GM12801 (cell line): ENCODE measurements around the gene RSPRY1.

Source experiments
- TF ChIP-seq, protein P1 (sequence below): IDR thresholded peaks from one replicate; pipeline ENCODE4 v1.5.1; 2011; ENCODE audit warnings: control low read depth; ENCODE audit not compliant: insufficient read length; ENCODE audit errors: extremely low read depth

RSPRY1 gene

DNA sequence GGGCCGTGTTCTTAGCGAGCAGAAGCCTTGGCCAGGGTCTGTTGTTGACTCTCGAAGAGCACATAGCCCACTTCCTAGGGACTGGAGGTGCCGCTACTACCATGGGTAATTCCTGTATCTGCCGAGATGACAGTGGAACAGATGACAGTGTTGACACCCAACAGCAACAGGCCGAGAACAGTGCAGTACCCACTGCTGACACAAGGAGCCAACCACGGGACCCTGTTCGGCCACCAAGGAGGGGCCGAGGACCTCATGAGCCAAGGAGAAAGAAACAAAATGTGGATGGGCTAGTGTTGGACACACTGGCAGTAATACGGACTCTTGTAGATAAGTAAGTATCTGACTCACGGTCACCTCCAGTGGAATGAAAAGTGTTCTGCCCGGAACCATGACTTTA is 18.5 kb downstream of the RSPRY1 start:
- TF ChIP-seq, protein P1, sequence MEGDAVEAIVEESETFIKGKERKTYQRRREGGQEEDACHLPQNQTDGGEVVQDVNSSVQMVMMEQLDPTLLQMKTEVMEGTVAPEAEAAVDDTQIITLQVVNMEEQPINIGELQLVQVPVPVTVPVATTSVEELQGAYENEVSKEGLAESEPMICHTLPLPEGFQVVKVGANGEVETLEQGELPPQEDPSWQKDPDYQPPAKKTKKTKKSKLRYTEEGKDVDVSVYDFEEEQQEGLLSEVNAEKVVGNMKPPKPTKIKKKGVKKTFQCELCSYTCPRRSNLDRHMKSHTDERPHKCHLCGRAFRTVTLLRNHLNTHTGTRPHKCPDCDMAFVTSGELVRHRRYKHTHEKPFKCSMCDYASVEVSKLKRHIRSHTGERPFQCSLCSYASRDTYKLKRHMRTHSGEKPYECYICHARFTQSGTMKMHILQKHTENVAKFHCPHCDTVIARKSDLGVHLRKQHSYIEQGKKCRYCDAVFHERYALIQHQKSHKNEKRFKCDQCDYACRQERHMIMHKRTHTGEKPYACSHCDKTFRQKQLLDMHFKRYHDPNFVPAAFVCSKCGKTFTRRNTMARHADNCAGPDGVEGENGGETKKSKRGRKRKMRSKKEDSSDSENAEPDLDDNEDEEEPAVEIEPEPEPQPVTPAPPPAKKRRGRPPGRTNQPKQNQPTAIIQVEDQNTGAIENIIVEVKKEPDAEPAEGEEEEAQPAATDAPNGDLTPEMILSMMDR: no peak

DNA sequence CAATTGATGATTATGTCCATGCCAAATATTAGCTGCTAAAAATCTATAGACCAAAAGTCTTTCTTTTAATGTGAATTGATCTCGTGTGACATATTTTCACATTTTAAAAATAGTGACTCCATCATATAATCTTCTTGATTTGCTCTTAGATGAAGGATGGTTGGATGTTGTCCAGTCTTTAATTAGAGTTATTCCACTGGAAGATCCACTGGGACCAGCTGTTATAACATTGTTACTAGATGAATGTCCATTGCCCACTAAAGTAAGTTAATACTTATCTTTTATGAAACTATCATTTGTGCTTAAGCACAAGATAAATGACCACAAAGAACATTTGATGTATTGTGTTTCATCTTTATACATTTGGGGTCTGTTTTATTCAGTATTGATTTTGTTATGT is 22.8 kb downstream of the RSPRY1 start:
- TF ChIP-seq, protein P1: no peak

DNA sequence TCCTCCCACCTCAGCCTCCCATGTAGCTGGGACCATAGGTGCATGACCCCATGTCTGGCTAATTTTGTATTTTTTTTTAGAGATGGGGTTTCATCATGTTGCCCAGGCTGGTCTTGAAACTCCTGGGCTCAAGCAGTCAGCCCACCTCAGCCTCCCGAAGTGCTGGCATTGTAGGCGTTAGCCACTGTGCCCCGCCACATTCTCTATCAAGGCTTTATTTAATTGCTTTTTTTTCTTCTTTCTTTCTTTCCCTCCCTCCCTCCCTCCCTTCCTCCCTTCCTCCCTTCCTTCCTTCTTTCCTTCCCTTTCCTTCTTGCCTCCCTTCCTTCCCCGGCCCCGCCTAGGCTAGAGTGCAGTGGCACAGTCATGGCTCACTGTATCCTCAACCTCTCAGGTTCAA is 23.7 kb downstream of the RSPRY1 start:
- TF ChIP-seq, protein P1: no peak

DNA sequence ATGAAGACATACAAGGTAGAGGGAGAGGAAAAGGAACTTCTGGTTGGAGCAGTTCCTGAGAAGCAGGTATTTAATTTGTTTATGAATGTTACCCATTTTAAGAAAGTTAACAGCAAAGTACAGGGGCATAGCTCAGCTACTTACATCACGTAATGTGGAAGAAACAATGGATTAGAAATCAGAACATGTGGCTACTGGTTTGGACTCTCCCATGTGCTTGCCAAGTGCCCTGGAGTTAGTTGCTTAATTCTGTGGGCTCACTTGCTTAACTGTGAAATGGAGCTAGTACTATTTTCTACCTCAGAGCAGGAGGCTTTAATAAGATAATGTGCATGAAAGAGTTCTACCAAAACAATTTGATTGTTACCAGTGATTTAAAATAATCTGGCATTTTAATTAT is 27.3 kb downstream of the RSPRY1 start:
- TF ChIP-seq, protein P1: no peak

DNA sequence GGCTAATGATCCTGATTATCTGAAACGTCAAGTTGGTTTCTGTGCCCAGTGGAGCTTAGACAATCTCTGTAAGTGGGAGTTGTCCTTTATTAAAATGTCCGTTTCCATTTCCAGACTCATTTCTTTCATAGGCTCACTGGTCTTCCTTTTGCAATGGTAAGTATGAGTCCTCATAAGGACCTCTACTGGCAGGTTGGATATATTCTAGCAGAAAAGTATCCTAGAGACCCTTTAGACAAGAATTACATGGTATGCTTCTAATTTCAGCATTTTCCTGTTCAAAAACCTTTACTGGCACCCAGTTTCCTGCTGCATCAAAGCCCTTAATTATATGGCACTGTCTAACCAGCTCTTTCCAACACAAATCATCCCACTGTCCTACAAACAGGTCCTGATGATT is 30.8 kb downstream of the RSPRY1 start:
- TF ChIP-seq, protein P1: no peak

DNA sequence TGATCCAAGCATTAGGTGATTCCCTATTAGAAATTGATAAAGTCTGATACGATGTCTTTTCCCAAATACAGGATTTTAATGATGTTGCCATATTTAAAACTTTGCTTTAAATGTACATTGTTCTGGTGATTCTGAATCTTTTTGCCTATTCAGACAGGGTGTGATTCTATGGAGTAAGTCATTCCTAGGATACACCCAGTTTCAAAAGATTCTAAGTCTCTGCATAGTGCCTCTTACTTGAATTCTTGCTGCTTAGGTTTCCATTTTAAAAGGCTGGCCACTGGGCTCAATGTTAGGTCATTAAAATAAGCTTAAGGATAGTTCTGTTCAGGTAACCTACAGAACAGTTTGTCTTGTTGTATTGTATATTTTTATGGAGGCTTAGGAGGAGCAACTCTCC is 36.9 kb downstream of the RSPRY1 start:
- TF ChIP-seq, protein P1: no peak

DNA sequence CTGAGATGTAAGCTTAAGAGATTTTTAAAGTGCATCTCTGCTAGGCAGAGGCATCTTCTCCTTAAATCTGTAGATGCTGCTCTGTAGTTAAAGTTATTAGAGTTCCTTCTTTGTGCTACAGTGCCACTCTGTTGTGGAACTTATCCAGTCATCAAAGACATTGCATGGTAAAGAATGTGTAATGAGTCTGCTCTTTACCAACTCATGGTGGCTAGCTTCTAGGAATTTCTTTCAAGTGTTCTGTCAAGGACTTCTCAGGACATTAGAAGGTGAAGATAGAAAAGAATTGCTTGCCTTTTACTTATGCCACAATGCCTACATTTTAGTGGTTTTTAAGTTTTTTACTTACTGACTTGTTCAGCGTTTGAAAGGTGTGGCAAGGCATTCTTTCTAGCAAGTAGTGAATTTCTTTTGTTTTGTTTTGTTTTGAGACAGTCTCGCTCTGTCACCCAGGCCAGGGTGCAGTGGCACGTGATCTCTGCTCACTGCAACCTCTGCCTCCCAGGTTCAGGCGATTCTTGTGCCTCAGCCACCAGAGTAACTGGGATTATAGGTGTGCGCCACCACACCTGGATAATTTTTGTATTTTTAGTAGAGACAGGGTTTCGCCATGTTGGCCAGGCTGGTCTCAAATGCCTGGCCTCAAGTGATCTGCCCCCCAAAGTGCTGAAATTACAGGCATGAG is 38.7 kb downstream of the RSPRY1 start:
- TF ChIP-seq, protein P1: no peak
